Measurements from ENCODE around the gene HMGCS1.
A peak's percentile ranks its signal among the peaks of the same experiment; 100 is the strongest.

The HMGCS1 gene

DNA sequence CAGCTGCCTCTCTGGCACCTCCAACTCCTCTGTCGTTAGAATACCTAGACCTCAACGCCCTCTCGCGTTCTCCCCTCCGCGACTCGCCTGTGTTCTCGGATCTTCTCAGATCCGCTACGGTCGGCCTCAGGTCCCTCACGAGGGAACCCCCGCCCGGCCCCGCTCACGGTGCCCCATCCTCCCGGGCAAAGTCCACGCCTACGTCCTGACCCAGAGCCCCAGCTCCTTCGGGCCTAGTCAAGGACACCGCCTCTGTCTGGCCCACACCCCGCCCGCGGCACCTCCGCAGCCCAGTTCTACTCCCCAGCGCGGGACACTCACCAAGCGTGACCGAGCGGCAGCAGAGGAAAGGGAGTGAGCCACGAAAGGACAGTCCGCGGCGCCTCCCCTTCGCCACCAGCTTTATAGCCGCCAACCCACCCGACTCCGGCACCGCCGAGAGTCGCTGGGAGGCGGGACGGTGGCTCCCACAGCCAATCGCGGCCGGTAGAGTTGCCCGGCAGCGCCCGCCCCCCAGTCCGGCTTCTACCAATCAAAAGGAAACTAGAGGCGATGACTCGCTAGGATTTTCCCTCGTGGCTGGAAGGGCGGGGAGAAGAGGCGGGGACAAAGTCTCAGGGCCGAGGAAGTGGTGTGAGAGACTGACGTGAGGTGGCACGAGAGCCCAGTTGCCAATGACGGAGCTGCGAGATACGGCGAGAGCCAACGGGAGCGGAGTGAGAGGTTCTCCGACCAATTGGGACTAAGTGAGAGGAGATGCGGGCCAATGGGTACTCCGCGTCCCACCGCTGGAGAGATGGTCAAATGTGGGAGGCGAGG lies at the start of gene HMGCS1:
Gene HMGCS1 (minus strand): TSS at position 378 of the 819 bp plus-strand sequence. CDS start 14,447 bp downstream, outside the sequence.
- Histone ChIP-seq H3K9ac (ENCODE audit: low read depth, low read length) (peak within 1 kb of the TSS; percentile 72), H3K4me1 (ENCODE audit: control insufficient read depth, insufficient read depth, low read length) (peaks cover 12% of the 10 kb centered on the region), H3K27me3 (ENCODE audit: control insufficient read depth, insufficient read depth, low read length) (no peaks in the 10 kb centered on the region), H3K36me3 (ENCODE audit: control insufficient read depth, insufficient read depth, low read length) (no peaks in the 10 kb centered on the region), H3K4me3 (ENCODE audit: low read depth, low read length) (peak within 1 kb of the TSS; percentile 96), H3K9me3 (ENCODE audit: control insufficient read depth, insufficient read depth, low read length) (no peaks in the 10 kb centered on the region)

DNA sequence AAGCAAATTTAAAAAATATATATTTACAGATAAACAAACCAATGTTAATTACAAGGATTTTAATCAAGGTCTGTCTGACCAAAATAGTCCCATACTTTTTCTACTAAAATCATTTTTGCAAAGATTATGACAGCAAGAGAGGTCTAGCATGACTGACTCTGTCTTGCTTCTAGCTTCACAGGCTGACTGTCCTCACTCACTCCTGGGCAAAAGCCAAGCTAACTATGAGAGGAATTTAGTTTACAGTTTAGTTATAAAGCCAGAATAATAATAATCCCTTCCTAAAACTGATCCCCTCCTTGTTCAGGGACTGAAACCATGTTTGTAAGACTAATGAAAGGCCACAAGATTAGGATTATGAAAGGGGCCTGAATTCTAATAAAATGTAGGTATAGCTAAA lies 45.5 kb upstream of the HMGCS1 start:
- H3K4me1 ChIP-seq (ENCODE audit: control insufficient read depth, insufficient read depth, low read length) = no peaks in the 10 kb centered on the region
- no peak overlapping the region for H3K9ac ChIP-seq (ENCODE audit: low read depth, low read length)
- H3K9me3 ChIP-seq (ENCODE audit: control insufficient read depth, insufficient read depth, low read length) = no peaks in the 10 kb centered on the region
- H3K4me3 ChIP-seq (ENCODE audit: low read depth, low read length) = no peak overlapping the region
- no peaks in the 10 kb centered on the region for H3K27me3 ChIP-seq (ENCODE audit: control insufficient read depth, insufficient read depth, low read length)
- no peaks in the 10 kb centered on the region for H3K36me3 ChIP-seq (ENCODE audit: control insufficient read depth, insufficient read depth, low read length)

DNA sequence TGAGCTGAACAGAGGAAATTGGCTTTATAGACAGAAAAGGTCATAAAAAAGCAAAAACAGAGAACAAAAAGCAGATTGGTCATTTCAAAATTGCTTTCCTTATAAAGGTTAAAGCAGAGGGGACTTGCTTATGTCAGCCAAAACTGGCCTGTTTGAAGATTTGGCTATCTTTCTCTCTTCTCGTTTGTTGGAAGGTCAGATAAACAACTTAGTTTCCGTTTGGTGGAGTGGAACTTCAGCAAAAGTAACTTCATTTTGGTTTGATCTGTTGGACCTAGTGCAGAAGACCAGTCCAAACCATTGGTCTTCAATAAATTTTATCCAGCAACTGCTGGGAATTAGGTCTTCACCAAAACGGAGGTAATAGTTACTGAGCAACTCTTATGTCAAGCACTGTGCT lies 45.1 kb upstream of the HMGCS1 start:
- Histone ChIP-seq H3K9ac (ENCODE audit: low read depth, low read length) (no peak overlapping the region), H3K4me3 (ENCODE audit: low read depth, low read length) (no peak overlapping the region), H3K36me3 (ENCODE audit: control insufficient read depth, insufficient read depth, low read length) (no peaks in the 10 kb centered on the region), H3K9me3 (ENCODE audit: control insufficient read depth, insufficient read depth, low read length) (no peaks in the 10 kb centered on the region), H3K4me1 (ENCODE audit: control insufficient read depth, insufficient read depth, low read length) (no peaks in the 10 kb centered on the region), H3K27me3 (ENCODE audit: control insufficient read depth, insufficient read depth, low read length) (no peaks in the 10 kb centered on the region)

DNA sequence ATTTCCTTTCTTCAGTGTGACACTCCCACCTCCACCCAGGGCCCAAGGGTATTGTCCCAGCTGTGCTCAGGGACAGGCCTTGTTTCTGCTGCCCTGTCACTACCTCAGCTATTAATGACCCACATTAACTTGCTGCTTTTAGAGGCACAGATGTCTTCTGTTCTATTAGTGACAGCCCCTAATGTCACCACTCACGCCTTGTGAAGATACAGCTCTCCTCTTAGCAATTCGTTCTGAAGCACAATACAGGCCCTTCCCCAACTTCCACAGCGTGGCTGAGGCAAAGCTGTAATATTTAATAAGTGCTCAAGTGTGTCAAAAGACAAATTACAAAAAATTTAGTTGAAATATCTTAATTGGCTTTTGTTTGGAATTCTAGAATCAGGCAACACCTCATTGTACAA lies 44.7 kb upstream of the HMGCS1 start:
- no peaks in the 10 kb centered on the region for H3K27me3 ChIP-seq (ENCODE audit: control insufficient read depth, insufficient read depth, low read length)
- no peak overlapping the region for H3K9ac ChIP-seq (ENCODE audit: low read depth, low read length)
- no peaks in the 10 kb centered on the region for H3K9me3 ChIP-seq (ENCODE audit: control insufficient read depth, insufficient read depth, low read length)
- H3K4me1 ChIP-seq (ENCODE audit: control insufficient read depth, insufficient read depth, low read length) = no peaks in the 10 kb centered on the region
- H3K4me3 ChIP-seq (ENCODE audit: low read depth, low read length) = no peak overlapping the region
- no peaks in the 10 kb centered on the region for H3K36me3 ChIP-seq (ENCODE audit: control insufficient read depth, insufficient read depth, low read length)

DNA sequence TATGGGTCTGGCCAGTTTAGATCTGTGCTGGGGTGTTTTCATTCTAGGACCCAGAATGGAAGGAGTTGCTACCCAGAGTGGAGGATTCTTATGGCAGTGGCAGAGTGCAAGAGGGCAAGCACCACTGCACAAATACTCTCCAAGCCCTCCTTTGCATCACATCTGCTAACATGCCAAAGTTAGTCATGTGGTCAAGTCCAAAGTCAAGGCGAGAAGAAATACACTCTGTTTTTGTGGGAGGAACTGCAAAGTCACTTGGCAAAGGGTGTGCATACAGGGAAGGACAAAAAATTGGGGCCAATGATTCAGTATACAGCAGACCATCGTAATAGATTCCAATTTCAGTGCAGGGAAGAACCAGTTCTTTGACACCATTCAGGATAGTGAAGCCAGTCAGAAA lies 43.9 kb upstream of the HMGCS1 start:
- no peaks in the 10 kb centered on the region for H3K9me3 ChIP-seq (ENCODE audit: control insufficient read depth, insufficient read depth, low read length)
- H3K36me3 ChIP-seq (ENCODE audit: control insufficient read depth, insufficient read depth, low read length) = no peaks in the 10 kb centered on the region
- H3K4me3 ChIP-seq (ENCODE audit: low read depth, low read length) = no peak overlapping the region
- H3K9ac ChIP-seq (ENCODE audit: low read depth, low read length) = no peak overlapping the region
- H3K4me1 ChIP-seq (ENCODE audit: control insufficient read depth, insufficient read depth, low read length) = no peaks in the 10 kb centered on the region
- no peaks in the 10 kb centered on the region for H3K27me3 ChIP-seq (ENCODE audit: control insufficient read depth, insufficient read depth, low read length)

DNA sequence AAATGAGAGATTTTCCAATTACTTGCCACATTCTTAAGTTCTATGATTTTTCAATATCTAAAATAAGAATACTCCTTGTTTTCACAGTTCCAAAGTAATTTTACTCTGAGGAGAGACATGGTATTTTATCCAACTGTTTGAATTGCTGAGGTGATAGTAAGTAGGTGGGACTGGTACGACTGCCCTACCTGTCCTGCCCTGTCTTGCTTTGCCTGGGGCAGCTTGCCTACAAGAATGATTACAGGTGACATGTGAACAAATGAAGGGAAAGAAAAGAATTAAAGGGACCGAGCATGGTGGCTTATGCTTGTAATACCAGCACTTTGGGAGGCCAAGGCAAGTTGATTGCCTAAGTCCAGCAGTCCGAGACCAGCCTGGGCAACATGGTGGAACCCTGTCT lies 41.6 kb upstream of the HMGCS1 start:
- H3K9me3 ChIP-seq (ENCODE audit: control insufficient read depth, insufficient read depth, low read length) = no peaks in the 10 kb centered on the region
- no peaks in the 10 kb centered on the region for H3K27me3 ChIP-seq (ENCODE audit: control insufficient read depth, insufficient read depth, low read length)
- no peak overlapping the region for H3K9ac ChIP-seq (ENCODE audit: low read depth, low read length)
- H3K4me1 ChIP-seq (ENCODE audit: control insufficient read depth, insufficient read depth, low read length) = no peaks in the 10 kb centered on the region
- no peaks in the 10 kb centered on the region for H3K36me3 ChIP-seq (ENCODE audit: control insufficient read depth, insufficient read depth, low read length)
- H3K4me3 ChIP-seq (ENCODE audit: low read depth, low read length) = no peak overlapping the region

DNA sequence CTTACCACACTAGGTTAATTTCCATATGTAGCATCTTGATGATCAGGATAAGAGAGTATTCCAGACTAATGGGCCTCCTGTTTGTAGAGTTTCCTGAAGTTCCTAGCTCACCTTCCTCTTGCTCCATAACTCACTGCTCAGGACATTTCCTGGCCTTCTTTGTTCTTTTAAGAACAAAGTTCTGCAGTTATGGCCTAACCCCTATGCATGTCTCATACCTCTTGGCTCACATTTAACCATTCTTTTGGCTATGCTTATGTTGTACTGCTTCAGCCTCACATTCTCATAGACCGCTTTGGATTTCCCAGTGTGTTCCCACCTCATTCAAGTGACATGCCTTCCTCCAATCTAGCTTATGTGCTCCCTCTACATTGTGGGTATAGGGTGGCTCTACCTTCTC lies 40.5 kb upstream of the HMGCS1 start:
- no peak overlapping the region for H3K9ac ChIP-seq (ENCODE audit: low read depth, low read length)
- no peaks in the 10 kb centered on the region for H3K9me3 ChIP-seq (ENCODE audit: control insufficient read depth, insufficient read depth, low read length)
- H3K36me3 ChIP-seq (ENCODE audit: control insufficient read depth, insufficient read depth, low read length) = no peaks in the 10 kb centered on the region
- no peaks in the 10 kb centered on the region for H3K4me1 ChIP-seq (ENCODE audit: control insufficient read depth, insufficient read depth, low read length)
- H3K4me3 ChIP-seq (ENCODE audit: low read depth, low read length) = no peak overlapping the region
- H3K27me3 ChIP-seq (ENCODE audit: control insufficient read depth, insufficient read depth, low read length) = no peaks in the 10 kb centered on the region

DNA sequence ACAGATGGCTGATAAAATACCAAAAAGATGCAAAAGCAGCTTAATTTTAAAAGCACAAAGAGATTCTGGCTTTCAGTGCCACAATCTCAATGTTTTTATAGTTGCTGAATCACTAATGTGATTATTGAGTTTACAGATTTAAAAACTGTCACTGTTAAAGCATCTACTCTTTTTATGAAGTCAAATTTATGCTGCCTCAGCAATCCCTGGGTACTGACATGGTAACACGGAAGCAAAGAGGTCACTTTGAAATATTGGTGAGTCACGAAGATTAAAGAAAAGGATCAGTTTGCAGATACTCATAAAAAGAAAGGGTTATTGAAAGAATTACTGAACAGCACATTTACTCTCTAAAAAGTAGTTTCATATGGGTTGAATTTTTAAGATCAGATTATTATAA lies 39.7 kb upstream of the HMGCS1 start:
- Histone ChIP-seq H3K9me3 (ENCODE audit: control insufficient read depth, insufficient read depth, low read length) (no peaks in the 10 kb centered on the region), H3K9ac (ENCODE audit: low read depth, low read length) (no peak overlapping the region), H3K36me3 (ENCODE audit: control insufficient read depth, insufficient read depth, low read length) (no peaks in the 10 kb centered on the region), H3K4me1 (ENCODE audit: control insufficient read depth, insufficient read depth, low read length) (no peaks in the 10 kb centered on the region), H3K27me3 (ENCODE audit: control insufficient read depth, insufficient read depth, low read length) (no peaks in the 10 kb centered on the region), H3K4me3 (ENCODE audit: low read depth, low read length) (no peak overlapping the region)

DNA sequence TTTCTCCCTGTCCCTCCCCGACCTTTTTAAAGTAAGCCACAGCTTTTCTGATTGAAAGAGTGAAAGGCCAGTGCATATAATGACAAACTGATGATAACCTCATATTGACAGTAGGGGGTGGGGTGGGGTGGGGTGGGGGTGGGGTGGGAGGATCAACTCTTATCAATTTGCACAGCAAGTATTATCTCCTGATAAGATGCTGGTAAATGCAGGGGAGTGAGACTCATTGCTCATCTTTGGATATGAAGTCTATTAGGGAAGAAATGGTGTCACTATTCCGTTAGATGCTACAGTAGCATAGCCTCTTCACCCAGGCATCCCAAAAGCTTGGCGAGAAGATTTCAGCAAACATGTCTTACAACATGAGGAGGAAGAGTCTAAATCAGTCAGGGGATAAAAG lies 38.9 kb upstream of the HMGCS1 start:
- no peak overlapping the region for H3K9ac ChIP-seq (ENCODE audit: low read depth, low read length)
- H3K9me3 ChIP-seq (ENCODE audit: control insufficient read depth, insufficient read depth, low read length) = no peaks in the 10 kb centered on the region
- H3K36me3 ChIP-seq (ENCODE audit: control insufficient read depth, insufficient read depth, low read length) = no peaks in the 10 kb centered on the region
- no peaks in the 10 kb centered on the region for H3K27me3 ChIP-seq (ENCODE audit: control insufficient read depth, insufficient read depth, low read length)
- H3K4me1 ChIP-seq (ENCODE audit: control insufficient read depth, insufficient read depth, low read length) = no peaks in the 10 kb centered on the region
- H3K4me3 ChIP-seq (ENCODE audit: low read depth, low read length) = no peak overlapping the region

DNA sequence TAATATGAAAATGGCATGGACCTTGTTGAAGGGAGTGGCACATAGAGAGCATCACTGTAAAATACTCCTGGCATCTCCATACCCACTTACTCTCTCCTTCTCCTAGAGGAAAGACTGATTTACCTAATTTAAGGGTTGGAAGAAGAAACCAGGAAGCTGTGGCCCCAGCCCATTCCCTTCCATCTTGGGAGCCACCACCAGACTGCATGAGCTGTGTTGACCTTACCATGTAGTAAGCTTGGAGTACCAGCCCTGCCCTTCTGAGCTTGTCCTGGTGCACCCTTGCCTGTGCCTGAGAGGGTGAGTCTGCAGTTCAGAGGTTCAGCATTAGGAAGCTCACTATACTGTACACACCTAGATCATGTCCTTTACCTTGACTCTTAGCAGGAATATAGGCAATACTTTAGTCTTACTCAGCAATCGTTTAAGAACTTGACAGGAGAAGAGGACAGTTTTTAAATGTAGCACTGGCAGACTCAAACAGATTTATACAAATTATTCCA lies 35.7 kb upstream of the HMGCS1 start:
- H3K4me3 ChIP-seq (ENCODE audit: low read depth, low read length) = no peak overlapping the region
- H3K9ac ChIP-seq (ENCODE audit: low read depth, low read length) = no peak overlapping the region
- H3K36me3 ChIP-seq (ENCODE audit: control insufficient read depth, insufficient read depth, low read length) = no peaks in the 10 kb centered on the region
- H3K4me1 ChIP-seq (ENCODE audit: control insufficient read depth, insufficient read depth, low read length) = no peaks in the 10 kb centered on the region
- H3K27me3 ChIP-seq (ENCODE audit: control insufficient read depth, insufficient read depth, low read length) = no peaks in the 10 kb centered on the region
- H3K9me3 ChIP-seq (ENCODE audit: control insufficient read depth, insufficient read depth, low read length) = no peaks in the 10 kb centered on the region

DNA sequence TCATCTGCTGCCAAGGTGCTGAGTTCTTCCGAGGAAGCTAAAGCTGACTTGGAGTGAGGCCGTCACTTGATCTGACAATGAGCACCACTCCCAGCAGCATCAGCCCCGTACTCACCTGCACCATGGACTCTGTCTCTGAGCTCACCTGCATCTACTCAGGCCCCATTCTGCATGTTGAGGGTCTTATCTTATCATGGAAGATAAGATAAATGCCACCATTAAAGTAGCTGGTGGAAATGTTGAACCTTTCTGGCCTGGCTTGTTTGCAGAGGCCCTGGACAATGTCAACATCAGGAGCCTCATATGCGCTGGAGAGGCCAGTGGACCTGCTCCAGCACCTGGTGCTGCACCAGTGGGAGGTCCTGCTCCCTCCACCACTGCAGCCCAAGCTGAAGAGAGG lies 35.0 kb upstream of the HMGCS1 start:
- Histone ChIP-seq H3K27me3 (ENCODE audit: control insufficient read depth, insufficient read depth, low read length) (no peaks in the 10 kb centered on the region), H3K4me1 (ENCODE audit: control insufficient read depth, insufficient read depth, low read length) (no peaks in the 10 kb centered on the region), H3K4me3 (ENCODE audit: low read depth, low read length) (no peak overlapping the region), H3K36me3 (ENCODE audit: control insufficient read depth, insufficient read depth, low read length) (no peaks in the 10 kb centered on the region), H3K9ac (ENCODE audit: low read depth, low read length) (no peak overlapping the region), H3K9me3 (ENCODE audit: control insufficient read depth, insufficient read depth, low read length) (no peaks in the 10 kb centered on the region)

DNA sequence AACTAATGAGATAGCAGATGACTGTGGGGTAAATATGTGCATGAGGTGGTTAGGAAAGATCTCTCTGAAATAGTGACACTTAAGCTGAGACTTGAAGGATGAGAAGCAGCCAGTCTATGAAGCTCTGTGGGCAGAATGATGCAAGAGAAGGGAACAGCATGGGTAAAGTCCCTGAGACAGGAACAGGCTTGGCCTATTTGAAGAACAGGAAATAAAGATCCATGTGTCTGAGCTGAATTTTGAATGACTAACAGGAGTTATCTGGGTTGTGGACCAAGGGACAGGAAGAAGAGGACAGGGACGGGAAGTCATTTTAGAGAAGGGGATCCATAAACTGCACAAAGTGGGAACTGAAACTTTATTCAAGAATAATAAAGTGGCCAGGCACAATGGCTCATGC lies 25.6 kb upstream of the HMGCS1 start:
- Histone ChIP-seq H3K4me3 (ENCODE audit: low read depth, low read length) (no peak overlapping the region), H3K4me1 (ENCODE audit: control insufficient read depth, insufficient read depth, low read length) (no peaks in the 10 kb centered on the region), H3K36me3 (ENCODE audit: control insufficient read depth, insufficient read depth, low read length) (no peaks in the 10 kb centered on the region), H3K9me3 (ENCODE audit: control insufficient read depth, insufficient read depth, low read length) (no peaks in the 10 kb centered on the region), H3K9ac (ENCODE audit: low read depth, low read length) (no peak overlapping the region), H3K27me3 (ENCODE audit: control insufficient read depth, insufficient read depth, low read length) (no peaks in the 10 kb centered on the region)
